NT2/D1 (cell line): ENCODE measurements around the gene CDR2.

Experiments used
- SUZ12 ChIP-seq: IDR thresholded peaks from 2 replicates; pipeline ENCODE4 v1.6.1; 2011; ENCODE audit not compliant: insufficient read length, insufficient read depth; ENCODE audit errors: extremely low read depth
- ZNF274 ChIP-seq: IDR thresholded peaks from 2 replicates; pipeline ENCODE4 v1.6.1; 2011; ENCODE audit warnings: mild to moderate bottlenecking, low read depth, low read length

DNA sequence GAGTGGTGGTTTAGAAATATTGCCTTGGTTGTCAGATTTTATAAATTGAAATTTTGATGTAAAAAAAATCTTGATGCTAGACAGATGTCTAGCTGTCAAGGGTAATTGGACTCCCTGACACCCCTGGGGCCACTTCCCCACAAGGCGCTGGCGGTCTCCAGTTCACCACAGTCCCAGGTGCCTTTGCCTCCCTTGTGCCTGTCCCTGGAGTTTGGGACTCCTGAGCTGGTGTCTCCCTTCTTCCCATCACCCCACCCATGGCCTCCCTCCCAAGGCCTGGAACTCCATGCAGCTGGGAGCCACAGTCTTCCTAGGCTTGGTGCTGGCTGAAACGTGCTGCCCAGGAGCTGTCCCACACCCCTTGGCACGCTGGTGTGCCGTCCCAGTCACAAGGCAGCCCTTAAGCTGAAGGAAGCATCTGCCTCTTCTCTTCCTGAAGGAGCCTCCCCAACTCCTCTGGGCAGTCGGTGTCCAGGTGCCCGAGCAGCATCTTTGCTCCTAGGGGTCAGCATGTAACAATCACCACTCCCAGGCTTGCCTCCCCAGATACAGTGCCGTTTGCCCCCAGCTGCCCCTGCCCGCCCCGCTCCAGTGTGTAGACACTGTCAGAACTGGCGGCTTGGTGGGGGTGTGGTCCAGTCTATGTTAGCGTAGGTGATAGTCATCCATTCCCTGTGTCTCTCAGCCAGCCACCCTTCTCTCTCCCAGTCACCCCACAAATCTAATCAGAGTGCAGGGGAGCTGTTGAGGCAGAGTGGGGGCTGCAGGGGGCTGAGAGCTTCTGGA, 51.1 kb downstream of the CDR2 start:
- TF ChIP-seq SUZ12 (no peak), ZNF274 (no peak)
